SK-N-MC (cell line): ENCODE results near the gene CDCA7L.

Experiments used
- DNase-seq: peaks from one replicate; pipeline ENCODE4 v3.0.0-alpha.2; 2011; ENCODE audit warnings: low read depth, low spot score
- H3K27ac ChIP-seq: fragments of 200-600 bp; sonication (generic); 2 replicates; pipeline ENCODE4 v1.5.1; 2016; ENCODE audit warnings: mixed run types
- H3K36me3 ChIP-seq: fragments of 200-600 bp; sonication (generic); 2 replicates; pipeline ENCODE4 v1.6.1; 2017; ENCODE audit warnings: antibody characterized with exemption, low read length, mixed read lengths; ENCODE audit not compliant: insufficient read depth
- H3K4me3 ChIP-seq: fragments of 200-600 bp; sonication (generic); 2 replicates; pipeline ENCODE4 v1.5.1; 2016
- H3K9ac ChIP-seq: fragments of 200-600 bp; sonication (generic); 2 replicates; pipeline ENCODE4 v1.8.0; 2017; ENCODE audit warnings: mixed run types, mixed read lengths; ENCODE audit not compliant: insufficient read length
- H3K9me3 ChIP-seq: fragments of 200-600 bp; sonication (generic); 2 replicates; pipeline ENCODE4 v1.6.1; 2017; ENCODE audit warnings: low read depth, mild to moderate bottlenecking, antibody characterized with exemption, low read length, moderate library complexity, mixed read lengths
- EZH2 ChIP-seq: fragments of 200-600 bp; sonication (generic); IDR thresholded peaks from one replicate; pipeline ENCODE4 v1.6.1; 2017; ENCODE audit warnings: antibody characterized with exemption
- FOXP2 ChIP-seq: optimal IDR thresholded peaks from 2 replicates; pipeline ENCODE3; 2011; ENCODE audit warnings: mild to moderate bottlenecking, moderate library complexity; ENCODE audit not compliant: insufficient read depth; ENCODE audit errors: extremely low read length, control extremely low read depth
- POLR2AphosphoS5 ChIP-seq: IDR thresholded peaks from 2 replicates; pipeline ENCODE4 v1.6.1; 2012; ENCODE audit warnings: mild to moderate bottlenecking, low read depth, low read length, borderline replicate concordance

Gene CDCA7L

DNA sequence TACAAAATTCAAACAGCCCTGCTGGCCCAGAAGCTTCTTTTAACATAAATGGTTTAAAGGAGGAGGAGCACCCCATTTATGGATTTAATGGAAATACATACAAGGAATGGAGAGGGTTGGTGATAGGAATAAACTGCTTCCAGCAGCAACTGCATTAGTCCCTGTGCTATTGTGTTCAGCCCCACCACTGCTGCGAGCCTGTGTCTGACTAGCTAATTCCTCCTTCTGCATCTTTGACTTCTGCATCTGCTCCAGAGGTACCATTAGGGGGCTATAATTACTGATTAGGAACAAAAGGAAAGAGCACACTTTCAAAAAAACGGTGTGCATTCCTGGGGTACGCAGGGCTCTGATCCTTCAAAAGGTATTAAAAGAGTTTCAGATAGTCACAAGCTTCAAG lies 24.8 kb downstream of the CDCA7L start:
- no peak overlapping the region for H3K4me3 ChIP-seq
- no peak for TF ChIP-seq POLR2AphosphoS5
- no peak for TF ChIP-seq FOXP2
- TF ChIP-seq EZH2 = no peak
- H3K36me3 ChIP-seq = peaks cover 11% of the 10 kb centered on the region
- no peak overlapping the region for H3K27ac ChIP-seq
- DNase-seq = no peak
- H3K9me3 ChIP-seq = no peaks in the 10 kb centered on the region
- H3K9ac ChIP-seq = no peak overlapping the region

- H3K9ac ChIP-seq = no peak overlapping the region
- no peak for DNase-seq
- peaks cover 30% of the 10 kb centered on the region for H3K36me3 ChIP-seq
- H3K9me3 ChIP-seq = no peaks in the 10 kb centered on the region
- H3K27ac ChIP-seq = no peak overlapping the region
- H3K4me3 ChIP-seq = no peak overlapping the region
- no peak for TF ChIP-seq EZH2
- TF ChIP-seq FOXP2 = no peak
- TF ChIP-seq POLR2AphosphoS5 = no peak
These were observed 27.5 kb downstream of the CDCA7L start for GRCh38 chr7:21918216-21918615.

DNA sequence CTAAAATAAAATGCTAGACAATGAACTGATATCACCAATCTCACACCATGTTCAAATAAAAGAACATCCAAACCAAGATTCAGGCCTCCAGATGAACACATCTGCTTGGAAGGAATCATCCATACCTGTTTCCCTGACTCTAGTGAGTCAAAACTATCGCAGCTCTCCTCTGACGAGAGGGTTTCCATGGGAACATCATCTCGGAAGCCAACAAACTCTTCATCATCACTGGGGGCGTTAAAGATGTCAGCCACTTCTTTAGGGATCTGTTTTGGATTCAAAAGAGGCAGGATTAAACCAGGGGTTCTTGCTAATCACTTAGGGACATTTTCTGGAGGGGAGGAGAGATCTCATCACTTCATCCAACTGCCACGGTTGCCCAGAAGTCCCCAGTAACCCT lies 29.1 kb downstream of the CDCA7L start:
- no peak for DNase-seq
- no peak overlapping the region for H3K9ac ChIP-seq
- no peak for TF ChIP-seq EZH2
- no peak for TF ChIP-seq POLR2AphosphoS5
- TF ChIP-seq FOXP2 = no peak

DNA sequence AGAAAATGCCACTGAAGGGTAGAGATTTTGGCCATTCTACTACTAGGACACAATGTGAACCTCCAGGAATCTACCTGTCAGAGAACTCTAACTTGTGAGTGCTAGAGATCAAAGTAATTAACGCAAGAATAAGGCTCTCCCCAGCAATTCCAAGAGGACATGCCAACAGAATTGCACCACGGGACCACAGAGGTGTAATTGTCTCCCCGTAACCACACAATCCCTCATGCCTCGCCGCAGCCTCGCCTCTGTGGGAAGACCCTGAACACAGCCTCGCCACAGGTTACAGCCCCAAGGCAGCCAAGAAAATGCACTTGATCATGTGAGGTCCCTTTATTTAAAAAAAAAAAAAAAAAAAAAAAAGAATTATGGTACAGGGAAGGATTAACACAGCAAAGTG lies 29.5 kb downstream of the CDCA7L start:
- no peak overlapping the region for H3K27ac ChIP-seq
- H3K9ac ChIP-seq = no peak overlapping the region
- H3K4me3 ChIP-seq = no peak overlapping the region
- DNase-seq = no peak
- H3K36me3 ChIP-seq = peaks cover 42% of the 10 kb centered on the region
- no peaks in the 10 kb centered on the region for H3K9me3 ChIP-seq
- TF ChIP-seq POLR2AphosphoS5 (no peak), EZH2 (no peak), FOXP2 (no peak)

More for the DNA sequence above, 29.1 kb downstream of the CDCA7L start:
- Histone ChIP-seq H3K4me3 (no peak overlapping the region), H3K36me3 (peaks cover 39% of the 10 kb centered on the region), H3K27ac (no peak overlapping the region), H3K9me3 (no peaks in the 10 kb centered on the region)

DNA sequence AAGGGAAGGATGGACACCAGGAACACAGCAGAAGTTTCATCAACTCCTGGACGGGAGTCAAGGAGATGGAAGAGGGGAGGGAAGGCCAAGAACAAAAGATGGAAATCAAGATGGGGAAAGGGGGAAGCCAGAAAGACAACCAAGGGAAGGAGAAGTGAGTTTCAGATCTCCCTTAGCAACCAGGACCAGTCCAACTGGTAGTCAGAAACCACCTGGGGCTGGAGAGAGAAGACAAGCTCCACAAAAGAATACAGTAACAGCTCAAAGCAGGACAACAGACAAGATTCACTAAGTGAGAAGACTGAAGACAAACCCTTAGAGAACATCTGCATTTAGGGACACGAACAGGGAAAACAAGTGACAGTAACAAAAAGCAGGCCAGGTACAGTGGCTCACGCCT lies 30.6 kb downstream of the CDCA7L start:
- Histone ChIP-seq H3K4me3 (no peak overlapping the region), H3K9ac (no peak overlapping the region), H3K36me3 (peaks cover 48% of the 10 kb centered on the region), H3K9me3 (no peaks in the 10 kb centered on the region), H3K27ac (no peak overlapping the region)
- DNase-seq = no peak
- TF ChIP-seq POLR2AphosphoS5 = no peak
- no peak for TF ChIP-seq FOXP2
- no peak for TF ChIP-seq EZH2

DNA sequence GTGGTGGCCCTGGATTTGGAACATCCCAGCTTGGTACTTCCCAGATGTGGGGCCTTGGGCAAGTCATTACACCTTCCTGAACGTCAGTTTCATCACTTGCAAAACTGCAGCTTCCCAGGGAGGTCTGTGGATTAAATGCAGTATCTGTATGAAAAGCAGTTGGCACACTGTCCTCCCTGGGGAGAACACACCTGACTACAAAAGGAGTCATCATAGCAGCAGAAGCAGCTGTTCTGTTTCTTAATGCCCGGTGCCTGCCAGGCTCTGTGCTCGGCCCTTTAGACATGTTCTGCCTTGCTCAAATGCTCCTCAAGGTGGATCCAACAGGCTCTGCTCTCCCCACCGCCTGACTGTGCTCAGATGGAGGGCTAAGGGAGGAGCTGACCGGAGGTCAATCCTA lies 31.0 kb downstream of the CDCA7L start:
- H3K9me3 ChIP-seq = no peaks in the 10 kb centered on the region

DNA sequence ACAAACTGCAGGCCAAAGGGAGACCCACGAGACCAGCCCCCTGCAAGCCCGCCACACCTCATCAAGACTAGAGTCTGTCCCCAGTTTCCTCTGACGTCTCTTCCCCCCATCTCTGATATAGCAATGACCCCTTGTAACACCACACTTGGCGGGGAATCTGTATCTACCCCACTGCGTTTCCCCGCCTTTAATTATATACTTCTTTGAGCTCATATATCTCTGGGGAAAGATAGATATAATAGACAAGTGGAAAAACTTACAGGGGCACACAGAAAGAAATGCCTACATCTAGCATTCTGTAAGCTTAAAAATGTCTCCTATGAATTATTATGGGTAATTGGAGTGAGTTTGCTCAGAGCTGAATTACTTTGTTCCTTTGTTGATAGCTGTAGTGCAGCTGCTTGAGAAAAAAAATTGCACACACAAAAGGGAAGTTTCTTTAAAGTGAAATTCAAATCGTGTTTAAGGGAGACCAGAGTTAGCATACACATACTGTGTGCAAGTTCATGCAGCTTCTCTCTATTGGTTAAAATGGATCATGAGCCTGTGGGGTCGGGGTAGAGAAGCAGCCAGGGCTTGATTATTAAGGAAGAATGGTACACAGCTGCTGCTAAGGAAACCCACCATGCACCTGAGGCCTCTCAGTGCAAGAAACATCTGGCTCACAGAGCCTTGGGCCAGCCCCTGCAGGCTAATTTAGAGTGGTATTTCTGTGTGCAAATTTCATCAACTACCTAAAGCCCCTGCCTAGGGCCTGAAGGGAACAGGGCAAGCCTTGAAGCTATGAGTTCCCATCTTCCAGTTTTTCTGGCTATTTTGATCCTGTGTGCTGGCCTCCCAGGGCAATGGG lies 32.5 kb downstream of the CDCA7L start:
- no peak for TF ChIP-seq POLR2AphosphoS5
- TF ChIP-seq FOXP2 = no peak
- TF ChIP-seq EZH2 = no peak
- no peak for DNase-seq
- Histone ChIP-seq H3K9me3 (no peaks in the 10 kb centered on the region), H3K9ac (no peak overlapping the region), H3K4me3 (no peak overlapping the region), H3K36me3 (peaks cover 67% of the 10 kb centered on the region), H3K27ac (no peak overlapping the region)

More for the DNA sequence above, 31.0 kb downstream of the CDCA7L start:
- H3K9ac ChIP-seq = no peak overlapping the region
- no peak for DNase-seq
- no peak overlapping the region for H3K4me3 ChIP-seq
- TF ChIP-seq POLR2AphosphoS5 (no peak), FOXP2 (no peak), EZH2 (no peak)
- H3K27ac ChIP-seq = no peak overlapping the region
- H3K36me3 ChIP-seq = peaks cover 52% of the 10 kb centered on the region

- Histone ChIP-seq H3K27ac (no peak overlapping the region), H3K9ac (no peak overlapping the region), H3K9me3 (no peaks in the 10 kb centered on the region), H3K36me3 (peaks cover 75% of the 10 kb centered on the region), H3K4me3 (no peak overlapping the region)
- TF ChIP-seq POLR2AphosphoS5 = no peak
- TF ChIP-seq FOXP2 = no peak
- no peak for TF ChIP-seq EZH2
- DNase-seq = no peak
These were observed 33.4 kb downstream of the CDCA7L start for GRCh38 chr7:21912305-21912704.
